Bronchial smooth muscle cell (primary cell): ENCODE measurements around the gene DHTKD1. TPM values are rescaled to one million over a fixed set of nuclear protein-coding genes. Genes with fewer than 3 reads are reported as not detected.

Experiments used
- total RNA-seq: library from RNA; depleted of rRNA; stranded (reverse); fragments of >200 nt; gene quantifications from 2 replicates; pipeline ENCODE4 v1.2.1, GENCODE V29; 2014

DHTKD1 gene
- total RNA-seq = 18.3 and 26.9 TPM in 2 replicates

GRCh38 chr10:12068449-12069269 is at the start of gene DHTKD1:
DHTKD1 (plus strand) TSS chr10:12068954; CDS start chr10:12069034, 80 bp downstream.

GRCh38 chr10:12042797-12043651 is 25.7 kb upstream of the DHTKD1 start, which contains the start of gene UPF2:
UPF2 (minus strand) TSS chr10:12042809; CDS start chr10:12035423, 7,386 bp downstream.

DNA sequence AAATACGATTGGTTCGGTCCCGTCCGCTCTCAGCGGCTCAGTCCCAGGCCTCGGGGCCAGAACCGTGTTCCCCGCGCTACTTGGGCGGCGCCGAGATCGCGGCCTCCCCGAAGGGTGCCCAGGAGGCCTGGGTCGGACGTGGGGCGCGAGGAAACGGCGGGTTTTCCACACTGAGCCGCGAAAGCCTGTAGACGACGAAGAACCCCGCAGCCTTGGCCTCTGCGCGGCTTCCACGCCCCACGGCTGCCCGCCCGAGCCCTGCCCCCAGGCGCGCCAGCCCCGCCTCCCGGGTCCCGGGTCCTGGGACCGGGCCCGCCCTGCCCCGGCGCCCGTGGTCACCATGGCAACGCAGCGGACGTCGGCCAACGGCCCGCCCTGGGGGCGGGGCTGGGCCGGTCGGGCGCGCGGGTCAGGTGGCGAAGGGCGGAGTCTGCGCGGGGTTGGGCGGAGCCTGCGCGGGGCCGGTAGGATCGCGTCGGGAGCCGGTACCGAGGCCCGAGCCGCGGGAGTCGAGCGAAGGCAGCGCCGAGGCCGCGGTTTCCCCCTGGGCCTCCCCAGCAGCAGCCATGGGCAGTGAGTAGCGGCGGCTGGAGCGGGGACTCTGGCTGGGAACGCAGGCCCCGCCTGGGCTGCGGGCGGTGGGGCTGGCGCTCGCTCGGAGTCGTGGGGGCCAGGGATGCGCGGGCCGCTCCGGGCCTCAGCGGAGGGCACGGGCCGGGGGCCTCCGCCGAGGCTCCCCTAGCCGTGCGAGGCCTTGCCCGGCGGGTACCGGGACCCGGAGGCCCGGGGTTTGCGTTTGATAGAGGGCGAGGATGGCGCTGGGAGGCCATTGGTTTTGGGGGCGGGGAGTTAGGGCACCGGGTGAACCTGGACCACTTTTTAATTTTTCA is 60.7 kb downstream of the DHTKD1 start, which contains the start of gene SEC61A2:
TSS of gene SEC61A2 (plus strand) at position 456 of the 890 bp plus-strand sequence. CDS start at position 567, 111 bp downstream.

Other genes starting within 250 kb of the DHTKD1 start
- gene PROSER2, start 245.6 kb upstream of the DHTKD1 start, total RNA-seq = 0.95 and 1.2 TPM in 2 replicates
- 12.3 and 14.2 TPM in 2 replicates for gene UPF2, start 26.1 kb upstream of the DHTKD1 start, total RNA-seq
- gene SEC61A2, start 60.7 kb downstream of the DHTKD1 start, total RNA-seq = 5.7 and 6.1 TPM in 2 replicates
- 49.0 and 56.8 TPM in 2 replicates for gene NUDT5, start 126.9 kb downstream of the DHTKD1 start, total RNA-seq
- 157 and 187 TPM in 2 replicates for gene CDC123, start 127.2 kb downstream of the DHTKD1 start, total RNA-seq